ENCODE data around the gene C20orf204. TPM values are rescaled to one million over a fixed set of nuclear protein-coding genes. Genes with fewer than 3 reads are reported as not detected.

C20orf204 gene
- total RNA-seq, 3 donors from 2014 or later (not counting 1 experiment from before 2014, with no cell fraction given) = 4.3 to 5.5 (median 5.3) TPM

- intact Hi-C loops (cut with micrococcal nuclease) = no loop called here
- DNase-seq = no peak
- Mint-ChIP-seq H3K9me3 (no peaks in the 10 kb centered on the region), H3K27me3 (ENCODE audit: low read depth in 2 of 2) (peaks cover 15 to 17% of the 10 kb centered on the region in 2 donors), H3K4me1 (peaks cover 26 to 53% of the 10 kb centered on the region in 2 donors), H3K36me3 (no peaks in the 10 kb centered on the region), H3K4me3 (peak overlapping the region; percentile 83), H3K27ac (peak overlapping the region; percentile 62 to 80)
- no peak overlapping the region for H3K27ac ChIP-seq (ENCODE audit: low read length)
- H3K9me3 ChIP-seq (ENCODE audit: control insufficient read depth, insufficient read depth, low read length) = no peaks in the 10 kb centered on the region
- WGBS (ENCODE audit: insufficient coverage) = 91% methylated on average over 6 of the region's 6 CpGs
- peaks cover 56% of the 10 kb centered on the region for H3K4me1 ChIP-seq (ENCODE audit: control insufficient read depth, insufficient read depth, low read length)
- no peak for TF ChIP-seq CTCF (IDR thresholded peaks at IDR 0.05)
- H3K36me3 ChIP-seq (ENCODE audit: control insufficient read depth, insufficient read depth, low read length) = peaks cover under 1% of the 10 kb centered on the region
- no peak for ATAC-seq
- H3K27me3 ChIP-seq (ENCODE audit: control insufficient read depth, insufficient read depth, low read length) = peaks cover 12% of the 10 kb centered on the region
- no peak overlapping the region for H3K4me3 ChIP-seq (ENCODE audit: low read length)
Observed at GRCh38 chr20:64081624-64081964, 45.6 kb downstream of the C20orf204 start.

- no peak for TF ChIP-seq CTCF (IDR thresholded peaks at IDR 0.05)
- H3K4me1 Mint-ChIP-seq = peaks cover 24 to 49% of the 10 kb centered on the region in 2 donors
- Histone ChIP-seq H3K27me3 (ENCODE audit: control insufficient read depth, insufficient read depth, low read length) (peaks cover 12% of the 10 kb centered on the region), H3K36me3 (ENCODE audit: control insufficient read depth, insufficient read depth, low read length) (no peaks in the 10 kb centered on the region), H3K27ac (ENCODE audit: low read length) (no peak overlapping the region), H3K4me1 (ENCODE audit: control insufficient read depth, insufficient read depth, low read length) (peaks cover 50% of the 10 kb centered on the region), H3K4me3 (ENCODE audit: low read length) (no peak overlapping the region), H3K9me3 (ENCODE audit: control insufficient read depth, insufficient read depth, low read length) (no peaks in the 10 kb centered on the region)
- H3K27ac Mint-ChIP-seq = peak overlapping the region; percentile 62 to 80
- H3K27me3 Mint-ChIP-seq (ENCODE audit: low read depth in 2 of 2) = peaks cover 15 to 18% of the 10 kb centered on the region in 2 donors
- peak overlapping the region; percentile 83 for H3K4me3 Mint-ChIP-seq
- H3K9me3 Mint-ChIP-seq = no peaks in the 10 kb centered on the region
- WGBS (ENCODE audit: insufficient coverage) = 21% methylated on average over 13 of the region's 13 CpGs
- peak in 1 of 2 donors; percentile 40 for DNase-seq
- ATAC-seq = no peak
- H3K36me3 Mint-ChIP-seq = no peaks in the 10 kb centered on the region
- intact Hi-C loops (cut with micrococcal nuclease) = loop anchor here (2.0 kb wide), 1 partner anchor 39 kb away; no protein-coding TSS in a partner anchor
Observed at GRCh38 chr20:64082126-64082731, 46.2 kb downstream of the C20orf204 start.

GRCh38 chr20:64082820-64083377 lies 46.9 kb downstream of the C20orf204 start:
- H3K4me1 Mint-ChIP-seq = peaks cover 18 to 42% of the 10 kb centered on the region in 2 donors
- H3K27ac Mint-ChIP-seq = peak overlapping the region in 1 of 2 donors; percentile 80
- H3K9me3 Mint-ChIP-seq = no peaks in the 10 kb centered on the region
- Histone ChIP-seq H3K9me3 (ENCODE audit: control insufficient read depth, insufficient read depth, low read length) (peaks cover 4% of the 10 kb centered on the region), H3K4me3 (ENCODE audit: low read length) (no peak overlapping the region), H3K4me1 (ENCODE audit: control insufficient read depth, insufficient read depth, low read length) (peaks cover 43% of the 10 kb centered on the region), H3K27me3 (ENCODE audit: control insufficient read depth, insufficient read depth, low read length) (peaks cover 12% of the 10 kb centered on the region), H3K36me3 (ENCODE audit: control insufficient read depth, insufficient read depth, low read length) (no peaks in the 10 kb centered on the region), H3K27ac (ENCODE audit: low read length) (no peak overlapping the region)
- no peak for TF ChIP-seq CTCF (IDR thresholded peaks at IDR 0.05)
- H3K4me3 Mint-ChIP-seq = peak overlapping the region; percentile 79
- WGBS (ENCODE audit: insufficient coverage) = 20% methylated on average over 10 of the region's 13 CpGs
- no peak for ATAC-seq
- H3K36me3 Mint-ChIP-seq = no peaks in the 10 kb centered on the region
- intact Hi-C loops (cut with micrococcal nuclease) = loop anchor here (2.0 kb wide), 1 partner anchor 38 kb away; no protein-coding TSS in a partner anchor
- peak in 1 of 2 donors; percentile 19 for DNase-seq
- H3K27me3 Mint-ChIP-seq (ENCODE audit: low read depth in 2 of 2) = peaks cover 15 to 18% of the 10 kb centered on the region in 2 donors
